NCI-H748 (cell line): ENCODE results near the gene STMP1.
"Not testable (repeated sequence)": the region's sequence is repeated elsewhere in the genome, so short reads cannot be mapped to it uniquely, and the experiment has no call there.

ENCODE experiments used
- DNase-seq: peaks from one replicate; lab custom pipeline; 2025; ENCODE audit not compliant: unreplicated experiment; lab: John Stamatoyannopoulos, UW

Gene STMP1

GRCh38 chr7:135664046-135664589 lies 1.8 kb downstream of the STMP1 start:
- DNase-seq, result peak; percentile 42

GRCh38 chr7:135665042-135665441 lies 2.7 kb downstream of the STMP1 start:
- no peak for DNase-seq

- no peak for DNase-seq
Observed at GRCh38 chr7:135666156-135666555, 3.8 kb downstream of the STMP1 start.

GRCh38 chr7:135666846-135667245 lies 4.5 kb downstream of the STMP1 start:
- no peak for DNase-seq

GRCh38 chr7:135667626-135668025 lies 5.3 kb downstream of the STMP1 start:
- DNase-seq, result not testable (repeated sequence)

- DNase-seq, result not testable (repeated sequence)
Observed at GRCh38 chr7:135668852-135669395, 6.6 kb downstream of the STMP1 start.

GRCh38 chr7:135669774-135670173 lies 7.5 kb downstream of the STMP1 start:
- no peak for DNase-seq

GRCh38 chr7:135670179-135670578 lies 7.9 kb downstream of the STMP1 start:
- DNase-seq, result no peak

- peak; percentile 69 for DNase-seq
Observed at GRCh38 chr7:135672560-135673359, 10.4 kb downstream of the STMP1 start.

- DNase-seq, result no peak
Observed at GRCh38 chr7:135673360-135673706, 11.0 kb downstream of the STMP1 start.

GRCh38 chr7:135678612-135679575 lies 16.6 kb downstream of the STMP1 start:
- DNase-seq, result no peak

- no peak for DNase-seq
Observed at GRCh38 chr7:135681762-135682161, 19.4 kb downstream of the STMP1 start.

GRCh38 chr7:135682191-135682590 lies 19.9 kb downstream of the STMP1 start:
- DNase-seq, result no peak

- DNase-seq, result no peak
Observed at GRCh38 chr7:135683609-135684008, 21.3 kb downstream of the STMP1 start.

GRCh38 chr7:135684136-135684535 lies 21.8 kb downstream of the STMP1 start:
- DNase-seq, result no peak

GRCh38 chr7:135684699-135685098 lies 22.4 kb downstream of the STMP1 start:
- DNase-seq, result no peak

GRCh38 chr7:135685306-135686084 lies 23.2 kb downstream of the STMP1 start:
- no peak for DNase-seq

- DNase-seq, result no peak
Observed at GRCh38 chr7:135687466-135687865, 25.2 kb downstream of the STMP1 start.

- no peak for DNase-seq
Observed at GRCh38 chr7:135690566-135690965, 28.3 kb downstream of the STMP1 start.

- no peak for DNase-seq
Observed at GRCh38 chr7:135692055-135692454, 29.7 kb downstream of the STMP1 start.

- not testable (repeated sequence) for DNase-seq
Observed at GRCh38 chr7:135692606-135693005, 30.3 kb downstream of the STMP1 start.
